GM18498 (cell line): Measurements from ENCODE around the gene KCTD17.

Experiments used
- ATAC-seq: cut with Tn5 transposase; IDR thresholded peaks from one replicate; pipeline ENCODE4 v1.9.1; 2021; ENCODE audit warnings: mild to moderate bottlenecking, moderate library complexity; ENCODE audit not compliant: unreplicated experiment

The KCTD17 gene

GRCh38 chr22:37043209-37043827 is 8.2 kb upstream of the KCTD17 start:
- no peak for ATAC-seq

- no peak for ATAC-seq
Measured at GRCh38 chr22:37043828-37044538, 7.6 kb upstream of the KCTD17 start.

GRCh38 chr22:37044634-37045625 is 6.6 kb upstream of the KCTD17 start:
- no peak for ATAC-seq

GRCh38 chr22:37045958-37046357 is 5.6 kb upstream of the KCTD17 start:
- ATAC-seq = no peak

- no peak for ATAC-seq
Measured at GRCh38 chr22:37046589-37046988, 5.0 kb upstream of the KCTD17 start.

GRCh38 chr22:37047006-37047405 is 4.5 kb upstream of the KCTD17 start:
- no peak for ATAC-seq

- no peak for ATAC-seq
Measured at GRCh38 chr22:37048133-37048532, 3.4 kb upstream of the KCTD17 start.

- ATAC-seq = no peak
Measured at GRCh38 chr22:37049224-37049623, 2.3 kb upstream of the KCTD17 start.

GRCh38 chr22:37050913-37051312 is 629 bp upstream of the KCTD17 start:
- ATAC-seq = no peak

GRCh38 chr22:37052386-37053309 is 1.1 kb downstream of the KCTD17 start:
- ATAC-seq = no peak

- ATAC-seq = no peak
Measured at GRCh38 chr22:37053310-37054055, 1.9 kb downstream of the KCTD17 start.

- ATAC-seq = no peak
Measured at GRCh38 chr22:37054056-37054395, 2.5 kb downstream of the KCTD17 start.

GRCh38 chr22:37054600-37055365 is 3.2 kb downstream of the KCTD17 start:
- ATAC-seq = no peak

- ATAC-seq = no peak
Measured at GRCh38 chr22:37056246-37056645, 4.7 kb downstream of the KCTD17 start.

GRCh38 chr22:37057226-37057625 is 5.7 kb downstream of the KCTD17 start:
- no peak for ATAC-seq

GRCh38 chr22:37057796-37058510 is 6.4 kb downstream of the KCTD17 start:
- no peak for ATAC-seq

- no peak for ATAC-seq
Measured at GRCh38 chr22:37058917-37059701, 7.6 kb downstream of the KCTD17 start.
